HG02678 (cell line): ENCODE results near the gene MGAT4C.
A peak's percentile ranks its signal among the peaks of the same experiment; 100 is the strongest.
"Not testable (repeated sequence)": the region's sequence is repeated elsewhere in the genome, so short reads cannot be mapped to it uniquely, and the experiment has no call there.

Source experiments
- ATAC-seq: cut with Tn5 transposase; IDR thresholded peaks from one replicate; pipeline ENCODE4 v1.9.1; 2021; ENCODE audit warnings: mild to moderate bottlenecking, moderate library complexity; ENCODE audit not compliant: unreplicated experiment

MGAT4C gene

DNA sequence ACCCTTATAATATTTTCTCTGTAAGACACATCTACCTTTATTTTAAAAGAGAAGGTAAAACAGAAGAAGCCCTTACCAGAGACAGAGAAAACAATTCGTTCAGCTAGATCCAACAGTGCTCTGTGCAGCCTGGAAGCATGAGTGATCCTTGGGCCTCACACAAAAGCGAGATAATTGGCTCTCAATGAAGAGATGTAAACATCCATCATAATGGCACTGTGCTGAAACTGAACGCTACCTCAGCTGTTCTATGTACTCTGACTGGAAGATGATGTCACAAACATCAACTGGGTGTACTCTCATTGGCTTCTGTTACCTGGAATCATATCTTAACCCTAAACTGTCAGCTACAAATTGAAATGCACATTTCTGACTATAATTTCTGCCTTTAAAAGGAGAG is at the start of gene MGAT4C:
TSS of gene MGAT4C (minus strand) at position 229 of the 400 bp plus-strand sequence.
- ATAC-seq: no peak

DNA sequence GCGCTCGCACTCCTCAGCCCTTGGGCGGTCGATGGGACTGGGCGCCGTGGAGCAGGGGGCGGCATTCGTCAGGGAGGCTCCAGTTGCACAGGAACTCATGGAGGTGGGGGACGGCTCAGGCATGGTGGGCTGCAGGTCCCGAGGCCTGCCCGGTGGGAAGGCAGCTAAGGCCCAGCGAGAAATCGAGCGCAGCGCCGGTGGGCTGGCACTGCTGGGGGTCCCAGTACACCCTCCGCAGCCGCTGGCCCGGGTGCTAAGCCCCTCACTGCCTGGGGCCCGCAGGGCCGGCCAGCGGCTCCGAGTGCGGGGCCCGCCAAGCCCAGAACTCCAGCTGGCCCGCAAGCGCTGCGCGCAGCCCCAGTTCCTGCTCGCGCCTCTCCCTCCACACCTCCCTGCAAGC is 40.2 kb upstream of the MGAT4C start:
- ATAC-seq: not testable (repeated sequence)

DNA sequence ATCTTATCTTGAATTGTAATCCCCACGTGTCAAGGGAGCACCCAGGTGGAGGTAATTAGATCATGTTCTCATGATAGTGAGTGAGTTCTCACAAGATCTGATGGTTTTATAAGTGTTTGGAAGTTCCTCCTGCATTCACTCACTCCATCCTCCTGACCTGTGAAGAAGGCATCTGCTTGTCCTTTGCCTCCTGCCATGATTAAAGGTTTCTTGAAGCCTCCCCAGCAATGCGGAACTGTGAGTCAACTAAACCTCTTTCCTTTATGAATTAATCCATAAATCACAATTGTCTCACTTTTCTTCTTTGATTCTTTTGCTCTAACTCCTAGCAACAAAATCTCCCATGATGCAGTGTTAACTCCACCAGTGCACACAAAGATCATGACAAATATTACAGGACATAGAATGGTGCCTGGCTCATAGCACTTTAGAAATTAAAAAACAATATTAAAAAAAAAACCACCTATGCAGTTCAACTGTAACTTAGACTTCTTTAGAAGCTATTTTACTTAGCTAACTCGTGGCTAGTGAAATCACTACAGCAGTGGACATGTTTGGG is 37.6 kb upstream of the MGAT4C start:
- ATAC-seq: no peak

DNA sequence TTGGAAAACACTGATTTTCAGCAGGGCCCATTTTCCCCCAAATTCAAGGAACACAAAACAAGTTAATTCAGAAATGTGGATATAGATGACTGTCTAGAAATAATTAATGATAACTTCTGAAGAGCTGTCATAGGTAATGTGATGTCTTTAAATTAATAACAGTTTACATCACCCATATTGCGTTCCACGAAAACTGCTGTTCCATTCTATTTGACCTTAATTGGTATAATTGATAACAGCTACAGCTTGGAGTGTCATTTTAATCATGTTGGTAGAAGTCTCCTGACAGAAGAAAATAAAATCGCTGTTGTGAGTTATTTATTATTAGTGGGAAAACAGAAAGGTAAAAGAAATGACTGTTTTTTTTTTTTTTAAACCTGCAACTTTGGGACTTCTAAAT is 36.3 kb upstream of the MGAT4C start:
- ATAC-seq: no peak

DNA sequence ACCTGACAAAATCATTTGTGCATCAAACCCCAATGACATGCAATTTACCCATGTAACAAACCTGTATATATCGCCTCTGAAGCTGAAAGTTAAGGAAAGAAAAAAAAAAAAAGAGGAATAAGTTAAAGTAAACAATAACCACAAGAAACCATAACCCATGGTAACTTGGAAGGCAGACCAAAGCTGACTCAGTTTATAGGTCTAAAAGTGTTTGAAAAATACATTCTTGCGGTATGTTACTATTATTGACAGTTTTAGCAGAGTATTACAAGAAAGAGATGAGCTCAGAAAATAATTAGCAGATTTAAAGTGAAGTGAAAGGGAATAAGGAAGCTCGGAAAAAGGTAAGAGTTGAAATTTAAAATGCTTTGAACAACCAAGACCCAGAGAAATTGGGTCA is 34.4 kb upstream of the MGAT4C start:
- ATAC-seq: no peak

DNA sequence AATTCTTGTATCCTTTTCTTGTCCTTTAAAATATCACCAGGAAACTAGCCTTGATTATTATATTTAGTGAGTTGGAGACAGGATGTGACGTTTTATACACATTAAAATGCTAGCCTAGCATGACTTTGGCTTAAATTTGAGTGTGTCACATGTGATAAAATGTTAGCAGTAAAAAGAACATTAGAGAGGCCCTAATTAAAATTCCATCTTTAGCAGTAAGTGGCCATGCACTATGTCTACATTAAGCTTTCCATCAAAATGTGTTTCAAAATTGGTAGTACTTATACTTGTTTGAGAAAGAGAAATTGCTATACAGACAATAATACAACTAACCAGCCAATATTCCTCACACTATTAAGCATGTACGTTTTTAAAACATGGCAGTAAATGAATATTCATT is 29.9 kb upstream of the MGAT4C start:
- no peak for ATAC-seq

DNA sequence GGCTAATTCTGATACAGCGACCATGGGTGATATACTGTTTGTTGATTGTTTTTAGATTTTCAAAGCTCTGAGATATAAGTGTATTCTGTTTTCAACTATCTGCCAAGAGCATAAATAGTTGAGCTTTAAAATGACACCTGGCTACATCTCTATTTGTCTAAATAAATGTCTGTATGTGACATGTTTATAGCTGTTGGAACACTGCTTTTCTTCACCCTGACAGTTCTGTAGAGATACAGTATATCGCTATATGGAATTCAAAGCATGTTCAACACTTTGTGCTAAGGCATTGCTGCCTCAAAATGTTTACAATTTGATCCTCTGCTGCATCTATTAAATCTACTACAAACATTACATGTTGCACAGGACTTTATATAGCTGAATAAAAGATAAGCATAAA is 27.4 kb upstream of the MGAT4C start:
- no peak for ATAC-seq

DNA sequence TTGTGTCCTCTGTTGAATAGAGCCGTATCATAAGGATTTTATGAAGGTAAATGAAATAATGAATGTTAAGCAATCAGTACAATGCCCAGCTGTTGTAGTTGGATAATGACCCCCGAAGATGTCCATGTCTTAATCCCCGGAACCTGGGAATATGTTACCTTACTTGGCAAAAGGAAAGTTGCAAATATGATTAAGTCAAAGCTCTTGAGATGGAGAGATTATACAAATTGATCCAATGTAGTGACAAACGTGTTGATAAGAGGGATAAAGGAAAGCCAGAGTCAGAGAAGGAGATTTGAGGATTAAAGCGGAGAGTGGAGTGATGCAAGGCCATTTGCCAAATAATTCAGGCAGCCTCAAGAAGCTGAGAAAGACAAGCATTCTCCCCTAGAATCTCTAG is 19.2 kb upstream of the MGAT4C start:
- no peak for ATAC-seq

DNA sequence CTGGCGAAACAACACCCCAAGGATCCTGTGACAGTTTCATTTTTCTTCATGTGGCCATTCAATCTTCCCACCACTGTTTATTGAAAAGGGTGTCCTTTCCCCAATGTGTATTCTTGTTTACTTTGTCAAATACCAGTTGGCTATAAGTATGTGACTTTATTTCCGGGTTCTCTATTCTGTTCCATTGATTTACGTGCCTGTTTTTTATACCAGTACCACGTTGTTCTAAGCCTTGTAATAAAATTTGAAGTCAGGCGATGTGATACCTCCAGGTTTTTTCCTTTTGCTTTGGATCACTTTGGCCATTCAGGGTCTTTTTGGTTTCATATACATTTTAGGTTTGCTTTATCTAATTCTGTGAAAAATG is 9.1 kb upstream of the MGAT4C start:
- no peak for ATAC-seq

DNA sequence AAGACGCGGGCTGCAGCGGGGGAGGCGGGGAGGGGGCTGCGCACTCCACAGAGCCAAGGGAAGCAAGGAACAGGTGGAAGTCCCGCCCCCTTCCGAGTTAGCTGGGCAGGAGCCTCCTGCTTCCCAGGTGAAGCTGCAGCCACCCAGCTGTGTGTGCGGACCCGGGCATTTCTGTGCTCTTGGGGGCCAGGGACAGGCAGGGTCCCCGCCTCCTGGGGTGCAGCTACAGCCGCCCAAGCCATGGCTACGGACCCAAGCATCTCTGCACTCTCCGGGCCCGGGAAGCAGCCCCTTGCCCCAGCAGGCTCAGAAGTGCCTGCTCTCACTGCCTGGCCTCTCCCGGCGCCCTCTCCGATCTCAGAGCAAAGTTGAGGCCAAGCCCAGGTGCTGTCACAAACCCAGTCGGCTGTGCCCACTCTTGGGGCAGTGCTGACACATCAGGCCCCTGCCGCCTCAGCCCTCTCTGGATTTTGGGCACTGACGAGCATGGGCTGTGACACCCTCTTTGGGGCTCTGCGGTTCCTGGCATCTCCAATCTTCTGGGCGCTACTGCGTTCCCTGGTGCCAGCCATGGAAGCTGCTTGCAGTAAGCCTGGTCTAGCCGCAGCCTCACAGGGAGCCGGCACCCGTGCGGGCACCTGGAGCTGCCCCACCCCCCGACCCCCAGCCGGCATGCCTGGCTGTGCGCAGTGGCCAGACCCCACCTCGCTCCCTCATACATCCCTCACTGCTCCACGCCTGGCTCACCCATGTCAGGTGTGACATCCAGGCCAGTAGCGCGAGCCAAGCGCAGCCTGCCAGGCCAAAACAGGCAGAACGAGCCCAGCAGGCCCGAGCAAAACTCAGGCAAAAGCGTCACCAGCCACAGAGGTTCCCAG is 8.5 kb upstream of the MGAT4C start:
- no peak for ATAC-seq

DNA sequence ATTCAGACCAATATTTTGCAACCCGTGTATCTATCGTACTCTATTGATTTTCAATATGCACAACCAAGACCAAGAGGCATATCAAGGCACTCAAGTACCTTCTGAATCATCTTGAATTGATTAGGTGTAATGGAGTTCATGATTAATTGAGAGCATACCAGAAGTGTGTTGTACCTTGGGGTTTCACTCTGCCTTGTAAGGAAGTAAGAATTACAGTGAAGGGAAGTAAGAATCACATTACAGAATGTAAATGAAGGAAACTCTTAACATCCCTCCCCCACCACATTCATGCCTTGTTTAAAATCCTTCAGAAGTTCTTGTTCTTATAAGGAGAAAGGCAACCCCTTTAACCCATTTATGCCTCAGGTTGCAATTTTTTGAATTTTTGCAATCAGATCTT is 5.4 kb upstream of the MGAT4C start:
- ATAC-seq: no peak

DNA sequence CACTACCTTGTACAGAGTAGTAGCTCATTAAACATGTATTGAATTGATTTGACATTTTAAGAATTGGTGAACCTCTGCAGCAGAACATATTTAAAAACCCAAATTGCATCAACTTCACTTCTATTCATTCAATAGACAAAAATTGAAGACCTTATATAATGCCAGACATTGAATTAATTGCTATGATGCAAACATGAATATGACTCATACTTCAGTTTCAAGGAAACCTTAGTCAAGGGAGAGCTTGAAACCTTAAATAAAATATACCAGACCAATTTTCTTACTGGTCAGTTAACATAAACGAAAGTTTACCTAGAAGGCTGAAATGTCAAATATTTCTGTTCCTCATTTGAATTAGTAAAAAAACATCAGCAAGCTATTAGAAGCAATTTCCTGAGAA is 5.0 kb upstream of the MGAT4C start:
- no peak for ATAC-seq

DNA sequence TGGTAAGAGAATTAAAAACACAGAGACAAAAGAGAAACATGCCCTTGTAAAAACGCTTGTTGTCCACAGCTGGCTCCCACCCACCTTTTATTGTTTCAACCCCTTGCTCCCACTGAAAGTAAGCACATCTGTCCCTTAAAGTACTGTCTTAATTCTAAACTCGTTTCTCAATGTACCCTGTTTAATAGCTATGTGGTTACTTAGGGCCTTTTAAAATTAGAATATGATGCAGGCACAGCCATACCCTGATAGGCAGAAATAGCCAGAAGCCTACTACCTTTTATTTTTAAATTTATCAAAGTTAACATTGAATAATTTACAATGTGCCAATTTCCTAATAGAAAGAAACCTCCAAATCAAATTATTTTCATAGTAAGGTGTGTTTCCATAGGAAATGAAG is 4.0 kb upstream of the MGAT4C start:
- no peak for ATAC-seq

DNA sequence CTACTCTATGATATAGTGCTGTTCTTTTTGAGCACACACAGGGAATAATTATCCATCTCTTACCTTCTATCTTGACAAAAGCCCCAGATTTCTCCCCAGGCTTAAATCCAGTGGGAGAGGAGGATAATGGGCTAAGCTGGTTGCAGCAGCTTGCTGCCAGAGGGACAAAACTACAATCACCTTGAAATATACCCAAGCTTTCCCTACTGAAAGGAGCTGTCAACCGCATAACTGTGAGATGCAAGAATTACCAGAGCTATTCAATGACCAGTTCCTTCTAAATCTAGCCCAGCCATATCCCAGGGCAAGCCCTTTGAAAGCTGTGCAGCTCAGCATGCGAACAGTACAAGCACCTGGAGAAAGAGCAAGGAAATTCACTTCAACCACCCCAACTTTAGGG is 943 bp upstream of the MGAT4C start:
- no peak for ATAC-seq

DNA sequence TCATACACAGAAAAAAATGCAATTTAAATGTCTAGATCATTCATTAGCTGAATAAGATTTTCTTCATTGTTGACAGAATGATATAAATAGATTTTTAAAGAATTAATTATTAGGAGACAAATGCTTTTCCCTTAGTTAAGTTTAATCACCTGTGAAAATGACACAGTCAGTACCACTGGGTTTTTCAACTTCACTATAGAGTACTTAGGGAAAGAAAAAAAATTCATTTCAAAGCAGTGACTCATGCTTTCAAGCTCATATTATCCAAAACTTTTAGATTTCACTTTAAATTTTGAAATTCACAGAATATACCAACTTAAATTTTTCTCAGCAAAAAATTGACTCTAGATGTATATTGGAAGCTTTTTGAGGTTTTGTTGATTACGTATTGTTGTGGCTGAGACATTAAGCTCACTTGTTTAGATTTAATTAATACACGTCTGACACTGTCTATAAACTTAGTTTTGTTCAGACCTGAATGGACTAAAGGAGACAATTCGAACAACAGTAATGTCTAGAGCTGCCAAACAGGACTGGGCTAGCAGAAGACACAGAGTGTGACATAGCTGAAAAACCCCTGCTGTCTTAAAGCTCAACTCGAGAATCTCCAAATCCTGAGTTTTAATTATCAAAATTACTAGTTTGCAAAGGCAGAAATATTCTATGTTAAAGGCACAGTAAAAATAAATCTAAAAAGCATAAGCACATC is 1.6 kb downstream of the MGAT4C start:
- no peak for ATAC-seq

DNA sequence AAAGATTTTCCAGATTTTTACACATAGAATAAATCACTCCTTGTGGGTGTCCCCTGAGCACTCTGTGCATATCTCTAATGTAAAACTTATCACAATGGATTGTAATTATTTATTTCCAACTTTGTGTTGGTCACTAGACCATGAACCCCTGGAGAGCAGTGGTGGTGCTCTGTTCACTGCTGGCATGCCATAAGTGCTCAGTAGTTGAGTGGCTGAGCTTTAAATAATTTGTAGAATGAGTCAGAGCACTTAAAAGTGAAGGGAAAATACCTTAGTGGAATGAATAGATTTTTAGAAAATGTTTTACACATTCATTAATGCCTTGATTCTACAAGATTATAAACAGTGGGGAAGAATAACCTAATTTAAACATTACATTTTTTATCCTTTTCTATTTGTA is 6.3 kb downstream of the MGAT4C start:
- peak; percentile 48 for ATAC-seq

DNA sequence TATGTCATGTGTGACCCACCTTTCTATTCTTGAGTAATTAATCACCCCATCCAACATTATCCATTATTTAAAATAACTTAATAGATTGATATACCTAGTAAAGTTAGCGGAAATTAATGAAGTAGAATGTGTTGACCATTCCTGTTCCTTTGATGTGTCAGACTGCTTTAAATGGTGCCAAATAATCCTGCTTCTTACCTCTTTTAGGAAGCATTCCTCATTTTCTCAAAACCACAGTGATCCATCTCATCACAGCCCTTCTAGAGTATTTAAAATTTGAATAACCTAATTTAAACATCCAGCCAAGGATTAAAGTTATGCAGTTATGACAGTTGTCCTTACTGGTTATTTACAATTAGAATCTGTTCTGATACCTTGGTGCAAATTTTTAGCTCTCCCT is 6.9 kb downstream of the MGAT4C start:
- ATAC-seq: no peak

DNA sequence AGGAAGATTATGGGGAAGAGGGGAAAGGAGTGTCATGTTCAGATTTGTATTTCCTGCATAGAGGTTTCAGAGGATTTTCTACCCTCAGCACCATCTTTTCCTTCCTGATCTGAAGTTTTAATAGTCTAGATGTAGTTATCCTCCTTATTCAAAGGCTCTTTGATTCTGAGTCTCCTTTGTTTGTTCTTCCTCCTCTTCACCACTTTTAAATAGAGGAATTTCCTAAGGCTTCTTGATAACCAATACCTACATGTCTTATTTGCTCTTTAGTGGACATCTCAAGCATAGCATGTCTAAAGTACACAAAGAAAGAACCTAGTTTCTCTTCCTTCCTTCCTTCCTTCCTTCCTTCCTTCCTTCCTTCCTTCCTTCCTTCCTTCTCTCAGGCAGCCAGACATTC is 8.3 kb downstream of the MGAT4C start:
- no peak for ATAC-seq

DNA sequence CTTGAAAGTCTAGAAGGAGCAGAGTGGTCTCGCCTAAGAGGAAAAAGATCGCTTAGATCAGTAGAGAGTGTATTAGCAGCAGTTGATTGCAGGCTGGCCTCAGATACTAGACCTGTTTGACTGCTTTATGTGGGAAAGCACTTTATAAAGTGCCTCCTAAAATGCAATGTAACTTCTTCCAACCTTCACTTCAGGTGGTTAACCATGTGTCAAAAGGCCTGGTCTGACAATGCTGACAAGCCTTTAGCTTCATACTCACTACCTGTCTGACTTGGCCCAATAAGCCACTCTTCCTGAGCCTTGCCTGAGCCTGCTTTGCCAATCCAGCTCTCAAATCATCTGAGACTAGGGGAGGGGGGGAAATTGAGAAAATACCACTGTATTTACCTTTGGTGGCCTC is 14.6 kb downstream of the MGAT4C start:
- ATAC-seq: no peak

DNA sequence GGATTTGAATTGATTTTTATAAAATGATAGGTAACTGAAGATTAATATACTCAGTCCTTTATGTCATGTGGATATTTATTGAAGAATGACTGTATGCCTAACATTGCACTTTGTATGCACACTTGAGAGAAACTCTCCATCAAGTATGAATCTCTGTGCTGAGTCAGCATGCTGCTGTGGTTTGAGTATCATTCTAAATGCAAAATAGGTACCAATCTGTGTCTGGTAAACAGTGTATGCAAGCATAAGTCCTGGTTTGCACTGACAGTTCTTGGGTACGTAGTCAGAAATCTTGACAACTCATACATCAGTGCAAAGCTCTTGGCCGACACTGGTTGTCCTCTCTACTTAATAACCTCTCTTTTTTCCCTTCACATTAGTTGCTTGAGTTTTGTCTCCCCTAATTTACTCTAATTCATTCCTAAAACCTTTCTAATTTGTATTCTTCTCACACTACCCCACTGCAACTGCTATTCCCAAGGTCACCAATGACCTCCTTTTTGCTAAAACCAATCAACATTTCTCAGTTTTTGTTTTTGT is 21.8 kb downstream of the MGAT4C start:
- ATAC-seq: no peak

DNA sequence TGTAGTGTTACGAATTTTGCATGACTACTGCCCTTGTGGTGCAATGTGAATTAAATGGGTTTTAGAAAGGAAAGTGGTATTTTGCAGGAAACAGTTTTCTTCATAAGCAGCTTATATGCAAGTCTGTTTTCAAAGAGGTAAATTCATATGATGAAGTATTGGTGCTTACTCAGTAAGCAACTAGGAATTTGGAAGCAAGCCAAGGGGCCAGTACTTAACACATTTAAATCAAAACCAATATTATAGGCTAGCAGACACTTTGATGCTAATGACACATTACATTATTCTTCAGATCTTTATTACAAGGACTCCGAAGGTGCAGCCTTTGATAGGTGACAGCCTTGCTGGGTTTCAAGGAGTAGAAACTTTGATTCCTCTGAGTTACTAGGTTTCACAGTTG is 23.1 kb downstream of the MGAT4C start:
- no peak for ATAC-seq
